Keratinocyte (primary cell): ENCODE data around the gene GATA2. TPM values are rescaled to one million over a fixed set of nuclear protein-coding genes. Genes with fewer than 3 reads are reported as not detected.

Experiments used
- DNase-seq: peaks from one replicate; pipeline ENCODE4 v3.0.0-alpha.2; 2011; ENCODE audit warnings: low read depth, missing footprints, low spot score
- FAIRE-seq: peaks from 2 replicates; lab custom pipeline; 2011; peaks lifted over from hg19 to GRCh38; lab: Jason Lieb, UNC
- H2AFZ ChIP-seq: 2 replicates; pipeline ENCODE4 v1.6.0; 2012; ENCODE audit warnings: low read length, control low read depth, inconsistent platforms; ENCODE audit not compliant: control insufficient read depth
- H3K27ac ChIP-seq: 2 replicates; pipeline ENCODE4 v1.5.1; 2011; ENCODE audit warnings: low read length; ENCODE audit not compliant: control insufficient read depth, insufficient read depth
- H3K27me3 ChIP-seq: 3 replicates; pipeline ENCODE4 v1.6.0; 2011; ENCODE audit warnings: low read length; ENCODE audit not compliant: control insufficient read depth, insufficient read depth; ENCODE audit errors: extremely low read depth
- H3K36me3 ChIP-seq, 2 experiments: 2 replicates in 1 of 2; 3 replicates in 1 of 2; pipeline ENCODE4 v1.5.1; 2011; ENCODE audit warnings: low read length in 2 of 2, mild to moderate bottlenecking in 1 of 2; ENCODE audit not compliant: control insufficient read depth in 2 of 2, insufficient read depth in 2 of 2; ENCODE audit errors: extremely low read depth in 1 of 2
- H3K4me1 ChIP-seq: 3 replicates; pipeline ENCODE4 v1.5.1; 2011; ENCODE audit warnings: low read length; ENCODE audit not compliant: control insufficient read depth, insufficient read depth; ENCODE audit errors: extremely low read depth
- H3K4me2 ChIP-seq: 3 replicates; pipeline ENCODE4 v1.6.0; 2011; ENCODE audit warnings: low read depth, low read length; ENCODE audit not compliant: control insufficient read depth, insufficient read depth; ENCODE audit errors: extremely low read depth
- H3K4me3 ChIP-seq, 3 experiments: fragments of 200-600 bp in 1 of 3; sonication (generic) in 1 of 3; 2 replicates in 2 of 3; 3 replicates in 1 of 3; pipeline ENCODE4 v1.5.1; 2011 to 2016; ENCODE audit warnings: low read length in 3 of 3, mild to moderate bottlenecking in 3 of 3, control low read depth in 2 of 3, inconsistent platforms in 1 of 3, low read depth in 1 of 3, mixed read lengths in 1 of 3, mixed run types in 1 of 3, moderate library complexity in 1 of 3; ENCODE audit not compliant: control insufficient read depth in 2 of 3, insufficient read depth in 2 of 3; ENCODE audit errors: extremely low read depth in 1 of 3
- H3K79me2 ChIP-seq: 2 replicates; pipeline ENCODE4 v1.6.0; 2012; ENCODE audit warnings: low read length; ENCODE audit not compliant: control insufficient read depth, insufficient read depth
- H3K9ac ChIP-seq: 3 replicates; pipeline ENCODE4 v1.6.0; 2011; ENCODE audit warnings: low read length; ENCODE audit not compliant: control insufficient read depth, insufficient read depth; ENCODE audit errors: extremely low read depth
- H3K9me1 ChIP-seq: 3 replicates; pipeline ENCODE4 v1.6.0; 2011; ENCODE audit warnings: low read length; ENCODE audit not compliant: control insufficient read depth, insufficient read depth; ENCODE audit errors: extremely low read depth
- H3K9me3 ChIP-seq: 2 replicates; pipeline ENCODE4 v1.5.1; 2012; ENCODE audit warnings: low read depth, low read length; ENCODE audit not compliant: control insufficient read depth
- H4K20me1 ChIP-seq: 3 replicates; pipeline ENCODE4 v1.6.0; 2011; ENCODE audit warnings: low read length; ENCODE audit not compliant: control insufficient read depth, insufficient read depth; ENCODE audit errors: extremely low read depth
- CTCF ChIP-seq, 3 experiments: IDR thresholded peaks in 1 of 3; conservative IDR thresholded peaks in 1 of 3; optimal IDR thresholded peaks in 1 of 3; 2 replicates in 2 of 3; 3 replicates in 1 of 3; pipeline versions ENCODE3 to v1.5.1; 2011; ENCODE audit warnings: low read length in 3 of 3, mild to moderate bottlenecking in 3 of 3, moderate library complexity in 2 of 3, control low read depth in 1 of 3, inconsistent platforms in 1 of 3; ENCODE audit not compliant: insufficient read depth in 2 of 3; ENCODE audit errors: extremely low read depth in 1 of 3
- EZH2 ChIP-seq: IDR thresholded peaks from one replicate; pipeline ENCODE4 v1.6.1; 2012; ENCODE audit warnings: inconsistent platforms, mild to moderate bottlenecking, low read length, moderate library complexity
- dilution Hi-C: fragments of 300-500 bp; cut with MboI; formaldehyde crosslinking; loops from one replicate; pipeline ENCODE4 v1.7.0; 2020; ENCODE audit warnings: low sequenced_read_pairs; ENCODE audit not compliant: extremely low pct_ligation_motif_present
- polyA plus RNA-seq, 5 experiments: library from polyadenylated mRNA; depleted of rRNA in 3 of 5; stranded (reverse) in 3 of 5; stranded (forward) in 1 of 5; unstranded in 1 of 5; fragments of >200 nt; gene quantifications; 1 replicate in 1 of 5; 2 replicates in 3 of 5; 3 replicates in 1 of 5; pipeline versions ENCODE4 v1.2.1 to v1.2.3, GENCODE V29; 2011 to 2012; ENCODE audit warnings: missing spikeins in 2 of 5, low read depth in 1 of 5, low replicate concordance in 1 of 5

The GATA2 gene
- polyA plus RNA-seq, 1 donor (not counting 4 experiments of a cell fraction or from before 2014, with no cell fraction given): not detected

GRCh38 chr3:128494367-128494650 lies 1.3 kb upstream of the GATA2 start:
- dilution Hi-C loops: no loop called here
- FAIRE-seq (no peak), DNase-seq (no peak)
- H3K9me1 ChIP-seq: no peaks in the 10 kb centered on the region
- H3K9ac ChIP-seq: no peak overlapping the region
- peaks cover 16% of the 10 kb centered on the region for H4K20me1 ChIP-seq
- H3K4me3 ChIP-seq: no peak overlapping the region
- H3K4me1 ChIP-seq: peaks cover 2% of the 10 kb centered on the region
- peaks cover 95% of the 10 kb centered on the region for H3K27me3 ChIP-seq
- H3K27ac ChIP-seq: no peak overlapping the region
- TF ChIP-seq CTCF (optimal IDR thresholded peaks at IDR 0.05 in 1 of 3, IDR thresholded peaks at IDR 0.05 in 1 of 3, conservative IDR thresholded peaks at IDR 0.05 in 1 of 3; ENCODE audit: extremely low read depth in 1 of 3, insufficient read depth in 2 of 3, low read length in 3 of 3) (no peak), EZH2 (no peak)
- no peak overlapping the region for H3K4me2 ChIP-seq
- H3K79me2 ChIP-seq: no peaks in the 10 kb centered on the region
- no peaks in the 10 kb centered on the region for H3K36me3 ChIP-seq
- no peak overlapping the region for H2AFZ ChIP-seq
- H3K9me3 ChIP-seq: no peaks in the 10 kb centered on the region

GRCh38 chr3:128493570-128494366 lies 767 bp upstream of the GATA2 start:
- DNase-seq (no peak), FAIRE-seq (no peak)
- H3K9ac ChIP-seq: no peak overlapping the region
- no peak overlapping the region for H3K27ac ChIP-seq
- no peaks in the 10 kb centered on the region for H3K79me2 ChIP-seq
- no peak overlapping the region for H3K4me3 ChIP-seq
- H3K4me1 ChIP-seq: peaks cover 2% of the 10 kb centered on the region
- TF ChIP-seq EZH2 (peak; percentile 2), CTCF (optimal IDR thresholded peaks at IDR 0.05 in 1 of 3, IDR thresholded peaks at IDR 0.05 in 1 of 3, conservative IDR thresholded peaks at IDR 0.05 in 1 of 3; ENCODE audit: extremely low read depth in 1 of 3, insufficient read depth in 2 of 3, low read length in 3 of 3) (no peak)
- no peaks in the 10 kb centered on the region for H3K9me1 ChIP-seq
- H3K27me3 ChIP-seq: peaks cover 95% of the 10 kb centered on the region
- H3K9me3 ChIP-seq: no peaks in the 10 kb centered on the region
- H3K36me3 ChIP-seq: no peaks in the 10 kb centered on the region
- H2AFZ ChIP-seq: no peak overlapping the region
- H3K4me2 ChIP-seq: no peak overlapping the region
- peaks cover 16% of the 10 kb centered on the region for H4K20me1 ChIP-seq
- dilution Hi-C loops: no loop called here
